Stimulated activated naive CD8-positive, alpha-beta T cell treated with anti-CD3 and anti-CD28 coated beads, Interleukin-15, amount 100 ng/mL, for 72 hours (primary cell): ENCODE measurements around the gene AP5M1.
A peak's percentile ranks its signal among the peaks of the same experiment; 100 is the strongest.
"Not testable (repeated sequence)": the region's sequence is repeated elsewhere in the genome, so short reads cannot be mapped to it uniquely, and the experiment has no call there.

Experiments
- ATAC-seq: fragments of 150-1000 bp; cut with Tn5 transposase; 2 replicates; pipeline ENCODE4 v1.10.0; 2021; ENCODE audit warnings: mild to moderate bottlenecking, moderate library complexity
- DNase-seq, 2 donors: peaks; one replicate each; pipeline ENCODE4 v3.0.0; 2021 to 2022
- H3K27ac Mint-ChIP-seq, 2 donors: one replicate each; pipeline ENCODE4 v1.8.0; 2022; ENCODE audit warnings: mild to moderate bottlenecking in 2 of 2, mixed read lengths in 2 of 2, moderate library complexity in 2 of 2
- H3K27me3 Mint-ChIP-seq: one replicate; pipeline ENCODE4 v1.8.0; 2022; ENCODE audit warnings: mixed read lengths
- H3K4me1 Mint-ChIP-seq: one replicate; pipeline ENCODE4 v1.8.0; 2022; ENCODE audit warnings: mild to moderate bottlenecking, mixed read lengths
- H3K4me3 Mint-ChIP-seq, 2 donors: one replicate each; pipeline ENCODE4 v1.8.0; 2022; ENCODE audit warnings: mild to moderate bottlenecking in 2 of 2, mixed read lengths in 2 of 2, moderate library complexity in 1 of 2
- H3K9me3 Mint-ChIP-seq, 2 donors: one replicate each; pipeline ENCODE4 v1.8.0; 2022; ENCODE audit warnings: mixed read lengths in 2 of 2

Gene AP5M1

GRCh38 chr14:57319636-57320192, 50.9 kb downstream of the AP5M1 start:
- DNase-seq (no peak), ATAC-seq (no peak)
- Mint-ChIP-seq H3K27me3 (peaks cover 15% of the 10 kb centered on the region), H3K4me3 (no peak overlapping the region), H3K4me1 (no peaks in the 10 kb centered on the region), H3K9me3 (peaks cover 0 to under 1% of the 10 kb centered on the region in 2 donors), H3K27ac (no peak overlapping the region)

GRCh38 chr14:57323721-57324120, 55.0 kb downstream of the AP5M1 start:
- H3K4me3 Mint-ChIP-seq, result no peak overlapping the region
- H3K9me3 Mint-ChIP-seq, result no peaks in the 10 kb centered on the region
- peaks cover 8% of the 10 kb centered on the region for H3K27me3 Mint-ChIP-seq
- no peak overlapping the region for H3K27ac Mint-ChIP-seq
- H3K4me1 Mint-ChIP-seq, result no peaks in the 10 kb centered on the region
- DNase-seq, result no peak
- ATAC-seq, result no peak

GRCh38 chr14:57326253-57326652, 57.5 kb downstream of the AP5M1 start:
- H3K4me1 Mint-ChIP-seq, result no peaks in the 10 kb centered on the region
- H3K4me3 Mint-ChIP-seq, result no peak overlapping the region
- H3K27me3 Mint-ChIP-seq, result peaks cover 8% of the 10 kb centered on the region
- H3K27ac Mint-ChIP-seq, result no peak overlapping the region
- no peaks in the 10 kb centered on the region for H3K9me3 Mint-ChIP-seq
- ATAC-seq (no peak), DNase-seq (no peak)

GRCh38 chr14:57329833-57330232, 61.1 kb downstream of the AP5M1 start:
- Mint-ChIP-seq H3K27me3 (no peaks in the 10 kb centered on the region), H3K4me1 (no peaks in the 10 kb centered on the region), H3K27ac (no peak overlapping the region)

GRCh38 chr14:57332475-57332874, 63.7 kb downstream of the AP5M1 start:
- not testable (repeated sequence) for H3K4me3 Mint-ChIP-seq, H3K27ac Mint-ChIP-seq, DNase-seq, H3K27me3 Mint-ChIP-seq, ATAC-seq, H3K4me1 Mint-ChIP-seq
- H3K9me3 Mint-ChIP-seq, result peaks cover 0 to 28% of the 10 kb centered on the region in 2 donors

More at GRCh38 chr14:57329833-57330232, 61.1 kb downstream of the AP5M1 start:
- ATAC-seq (no peak), DNase-seq (no peak)
- no peak overlapping the region for H3K4me3 Mint-ChIP-seq
- peaks cover 0 to 14% of the 10 kb centered on the region in 2 donors for H3K9me3 Mint-ChIP-seq

GRCh38 chr14:57333726-57334125, 65.0 kb downstream of the AP5M1 start:
- not testable (repeated sequence) for H3K27ac Mint-ChIP-seq, H3K27me3 Mint-ChIP-seq, H3K4me1 Mint-ChIP-seq, DNase-seq, H3K4me3 Mint-ChIP-seq, ATAC-seq
- peaks cover 0 to 28% of the 10 kb centered on the region in 2 donors for H3K9me3 Mint-ChIP-seq

GRCh38 chr14:57343545-57344297, 75.0 kb downstream of the AP5M1 start:
- Mint-ChIP-seq H3K27me3 (peaks cover 22% of the 10 kb centered on the region), H3K4me3 (peak overlapping the region; percentile 9 to 48)
- not testable (repeated sequence) for H3K9me3 Mint-ChIP-seq, H3K27ac Mint-ChIP-seq, ATAC-seq, DNase-seq, H3K4me1 Mint-ChIP-seq

- no peak for ATAC-seq
- Mint-ChIP-seq H3K4me1 (no peaks in the 10 kb centered on the region), H3K27me3 (peaks cover 30% of the 10 kb centered on the region), H3K9me3 (peaks cover 0 to 8% of the 10 kb centered on the region in 2 donors), H3K4me3 (no peak overlapping the region), H3K27ac (no peak overlapping the region)
- DNase-seq, result no peak
These were observed 76.3 kb downstream of the AP5M1 start for GRCh38 chr14:57345106-57345505.

- Mint-ChIP-seq H3K27me3 (peaks cover 30% of the 10 kb centered on the region), H3K27ac (no peak overlapping the region), H3K4me3 (no peak overlapping the region), H3K4me1 (no peaks in the 10 kb centered on the region), H3K9me3 (peaks cover 0 to 8% of the 10 kb centered on the region in 2 donors)
- DNase-seq, result no peak
- ATAC-seq, result no peak
These were observed 78.0 kb downstream of the AP5M1 start for GRCh38 chr14:57346741-57347140.
